CD4-positive, alpha-beta T cell treated with Interferon alpha-2 for 1 hour (primary cell): Measurements from ENCODE around the gene H6PD.

Source experiments
- DNase-seq, 2 donors: peaks; one replicate each; pipeline ENCODE4 v3.0.0-alpha.2; 2020 to 2022

Gene H6PD, protein sequence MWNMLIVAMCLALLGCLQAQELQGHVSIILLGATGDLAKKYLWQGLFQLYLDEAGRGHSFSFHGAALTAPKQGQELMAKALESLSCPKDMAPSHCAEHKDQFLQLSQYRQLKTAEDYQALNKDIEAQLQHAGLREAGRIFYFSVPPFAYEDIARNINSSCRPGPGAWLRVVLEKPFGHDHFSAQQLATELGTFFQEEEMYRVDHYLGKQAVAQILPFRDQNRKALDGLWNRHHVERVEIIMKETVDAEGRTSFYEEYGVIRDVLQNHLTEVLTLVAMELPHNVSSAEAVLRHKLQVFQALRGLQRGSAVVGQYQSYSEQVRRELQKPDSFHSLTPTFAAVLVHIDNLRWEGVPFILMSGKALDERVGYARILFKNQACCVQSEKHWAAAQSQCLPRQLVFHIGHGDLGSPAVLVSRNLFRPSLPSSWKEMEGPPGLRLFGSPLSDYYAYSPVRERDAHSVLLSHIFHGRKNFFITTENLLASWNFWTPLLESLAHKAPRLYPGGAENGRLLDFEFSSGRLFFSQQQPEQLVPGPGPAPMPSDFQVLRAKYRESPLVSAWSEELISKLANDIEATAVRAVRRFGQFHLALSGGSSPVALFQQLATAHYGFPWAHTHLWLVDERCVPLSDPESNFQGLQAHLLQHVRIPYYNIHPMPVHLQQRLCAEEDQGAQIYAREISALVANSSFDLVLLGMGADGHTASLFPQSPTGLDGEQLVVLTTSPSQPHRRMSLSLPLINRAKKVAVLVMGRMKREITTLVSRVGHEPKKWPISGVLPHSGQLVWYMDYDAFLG

DNA sequence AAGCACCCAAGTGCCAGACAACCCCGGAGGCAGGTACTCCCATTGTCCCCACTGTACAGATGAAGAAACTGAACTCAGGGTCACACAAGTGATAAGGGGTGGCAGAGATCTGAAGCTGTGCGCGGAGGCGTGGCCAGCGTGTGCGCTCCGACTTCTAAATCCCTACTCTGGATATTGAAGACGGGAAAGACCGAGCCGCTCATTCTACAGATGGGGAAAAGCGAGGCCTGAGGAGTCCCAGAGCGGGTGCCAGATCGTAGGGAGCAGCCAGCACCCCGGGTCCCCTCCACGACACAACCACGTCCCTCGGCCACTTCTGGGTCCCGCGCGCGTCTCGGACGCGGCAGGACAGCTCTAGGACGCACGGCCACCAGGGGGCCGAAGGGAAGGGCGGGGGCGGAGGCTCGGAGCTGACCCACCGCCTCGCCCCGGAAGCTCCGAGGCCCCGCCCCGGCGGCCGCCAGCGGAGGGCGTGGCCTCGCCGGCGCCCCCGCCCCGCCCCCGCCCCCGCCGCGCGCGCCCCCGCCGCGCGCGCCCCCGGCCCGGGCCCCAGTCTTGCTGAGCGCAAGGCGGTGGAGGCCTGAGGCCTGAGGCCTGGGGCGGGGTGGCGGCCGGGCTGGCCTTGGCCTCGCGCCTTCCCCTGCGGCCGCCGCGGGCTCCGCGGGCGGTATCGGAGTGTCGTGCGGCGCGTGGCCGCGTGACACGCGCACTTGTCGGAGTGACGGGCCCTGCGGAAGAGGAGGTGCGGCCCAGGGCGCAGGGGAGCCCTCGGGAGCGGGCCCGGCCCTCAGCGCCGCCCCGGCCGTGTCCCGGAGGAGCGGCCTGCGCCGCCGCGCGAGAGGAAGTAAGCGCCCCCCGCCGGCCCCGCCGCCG is at the start of gene H6PD:
Gene H6PD, plus strand, starts transcription at position 552 of the 873 bp plus-strand sequence. CDS start 10,161 bp downstream, outside the sequence.
- peak; percentile 78 to 84 for DNase-seq

DNA sequence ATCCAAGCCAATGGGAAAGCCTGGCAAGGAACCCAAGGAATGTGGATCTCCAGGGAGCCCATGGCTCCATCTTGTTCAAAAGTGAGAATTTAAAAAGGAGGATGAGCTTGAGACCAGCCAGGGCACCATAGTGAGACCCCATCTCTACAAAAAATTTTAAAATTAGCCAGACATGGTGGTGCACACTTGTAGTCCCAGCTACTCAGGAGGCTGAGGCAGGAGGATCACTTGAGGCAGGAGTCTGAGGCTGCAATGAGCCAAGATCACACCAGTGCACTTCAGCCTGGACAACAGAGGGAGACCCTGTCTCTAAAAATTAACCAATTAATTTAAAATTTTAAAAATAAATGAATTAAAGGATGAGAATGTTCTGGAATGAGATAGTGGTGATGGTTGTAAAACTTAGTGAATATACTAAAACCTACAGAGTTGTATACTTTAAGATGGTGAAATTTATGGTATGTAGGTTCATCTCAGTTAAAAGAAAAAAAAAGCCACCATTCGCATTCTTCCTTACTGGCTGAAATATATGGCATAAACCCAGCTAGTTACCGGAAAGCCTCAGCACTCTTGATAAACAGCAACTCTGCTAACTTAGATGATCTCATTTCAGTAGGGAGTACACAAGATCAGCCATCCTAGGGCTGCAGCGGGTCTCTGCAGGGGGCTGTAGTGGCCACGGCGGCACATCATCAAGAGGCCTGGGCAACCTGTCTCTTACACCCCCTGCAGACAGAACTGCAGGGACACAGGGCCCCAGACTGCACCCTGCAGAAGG is 48.3 kb upstream of the H6PD start:
- DNase-seq, result no peak

DNA sequence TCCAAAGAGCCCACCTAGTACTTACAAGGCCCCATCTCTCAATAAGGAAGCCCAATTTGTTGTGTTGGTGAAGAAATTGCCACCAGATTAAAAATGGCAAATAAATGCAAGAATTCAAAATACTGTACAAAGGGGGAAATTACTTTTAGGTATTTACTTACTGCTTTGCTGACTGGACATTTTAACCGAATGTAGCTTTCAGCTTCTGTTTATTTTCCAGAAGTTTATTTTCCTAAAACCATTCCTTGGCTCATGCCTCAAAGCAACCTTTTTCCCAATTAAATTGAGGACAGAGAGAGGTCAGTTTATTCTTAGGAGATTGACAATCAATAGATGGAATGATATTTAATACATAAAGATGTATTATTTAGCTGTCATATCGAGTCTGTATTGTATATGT is 47.6 kb upstream of the H6PD start:
- DNase-seq, result no peak

DNA sequence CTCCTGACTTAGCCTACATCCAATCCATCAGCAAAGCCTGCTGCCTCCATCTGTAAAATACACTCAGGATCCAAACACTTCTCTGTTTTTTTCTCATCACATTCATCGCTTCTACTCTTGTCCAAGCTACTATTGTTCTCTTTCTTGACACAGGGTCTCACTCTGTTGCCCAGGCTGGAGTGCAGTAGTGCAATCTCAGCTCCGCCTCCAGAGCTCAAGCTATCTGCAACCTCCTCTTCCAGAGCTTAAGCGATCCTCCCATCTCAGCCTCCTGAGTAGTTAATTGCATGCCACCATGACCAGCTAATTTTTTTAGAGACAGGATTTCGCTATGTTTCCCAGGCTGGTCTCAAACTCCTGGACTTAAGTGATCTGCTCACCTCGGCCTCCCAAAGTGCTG is 44.3 kb upstream of the H6PD start:
- DNase-seq, result no peak

DNA sequence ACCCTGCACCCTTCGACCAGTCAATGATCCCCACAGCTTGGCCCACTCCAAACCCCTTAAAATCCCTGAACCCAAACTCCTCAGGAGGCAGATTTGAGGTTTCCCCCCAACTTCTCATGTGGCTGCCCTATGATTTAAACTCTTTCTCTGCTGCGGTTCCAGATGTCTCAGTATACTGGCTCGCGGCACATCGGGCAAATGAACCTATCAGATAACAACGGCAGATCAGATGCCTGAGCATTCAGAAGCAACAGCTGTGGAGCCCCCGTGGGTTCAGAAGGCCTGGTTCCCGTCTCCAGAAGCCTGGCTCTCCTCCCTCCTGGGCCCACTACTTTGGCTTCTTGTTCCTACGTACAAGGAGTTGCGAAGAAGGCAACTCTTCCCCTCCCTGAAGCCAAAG is 43.3 kb upstream of the H6PD start:
- no peak for DNase-seq

DNA sequence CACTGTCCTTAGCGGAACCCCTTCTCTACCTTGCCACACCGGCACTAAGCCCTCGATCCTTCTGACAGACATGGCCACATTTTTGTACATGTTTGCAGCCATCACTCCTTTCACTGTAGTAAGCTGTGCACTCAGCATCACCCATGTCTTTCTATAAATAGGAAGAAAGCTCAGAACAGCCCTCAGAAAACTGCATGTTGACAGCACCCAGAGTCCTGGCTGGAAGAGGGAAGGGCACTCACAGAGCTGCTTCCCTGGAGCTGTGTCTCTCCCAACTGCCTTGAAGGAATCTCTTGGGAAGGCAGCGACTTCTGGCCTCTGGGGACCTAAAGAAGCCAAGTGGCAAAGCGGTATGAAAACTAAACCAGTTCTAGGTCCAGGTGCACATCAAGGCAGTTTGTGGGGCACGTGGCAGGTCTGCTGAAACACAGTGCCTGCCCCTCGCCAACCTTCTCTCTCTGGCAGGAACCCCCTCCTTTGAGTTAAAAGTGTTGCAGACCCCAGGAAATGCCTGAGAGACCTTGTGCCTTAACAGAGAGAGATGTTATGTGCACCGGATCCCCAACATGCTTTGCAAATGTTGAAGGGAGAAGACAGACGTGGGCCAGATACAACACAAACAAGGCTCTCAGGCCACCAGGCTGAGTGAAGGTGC is 41.9 kb upstream of the H6PD start:
- no peak for DNase-seq

DNA sequence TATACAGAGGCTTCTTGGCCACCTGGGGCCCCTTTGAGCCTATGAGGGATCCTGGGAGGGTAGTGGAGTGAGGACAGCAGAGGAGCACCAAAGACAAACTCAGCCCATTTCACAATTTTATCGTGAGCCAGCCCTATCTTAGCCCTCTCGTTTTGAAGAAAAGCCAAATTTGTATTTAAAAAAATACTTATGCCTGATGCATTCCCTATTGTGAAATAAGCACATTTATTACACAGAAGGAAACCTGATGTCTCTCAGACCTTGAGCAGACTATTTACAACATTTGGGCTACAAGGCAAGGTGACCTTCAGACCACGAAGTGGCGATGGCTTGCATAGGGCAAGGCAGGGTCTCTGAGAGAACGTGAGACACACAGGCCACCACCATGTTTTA is 41.3 kb upstream of the H6PD start:
- DNase-seq, result no peak

DNA sequence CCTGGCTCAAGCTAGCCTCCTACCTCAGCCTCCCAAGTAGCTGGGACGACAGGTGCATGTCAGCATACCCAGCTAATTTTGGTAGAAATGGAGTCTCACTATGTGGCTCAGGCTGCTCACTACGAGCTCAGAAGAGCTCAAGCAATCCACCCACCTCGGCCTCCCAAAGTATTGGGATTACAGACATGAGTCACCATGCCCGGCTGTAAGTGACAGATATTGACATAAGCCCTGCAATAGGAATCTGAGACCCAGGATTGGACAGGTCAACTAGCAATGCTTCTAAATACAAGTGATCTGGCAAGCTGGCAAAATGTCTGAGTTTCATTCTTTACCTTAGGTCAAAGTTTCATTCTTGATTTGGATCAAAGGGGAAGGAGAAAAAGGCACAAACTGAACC is 40.5 kb upstream of the H6PD start:
- DNase-seq, result no peak

DNA sequence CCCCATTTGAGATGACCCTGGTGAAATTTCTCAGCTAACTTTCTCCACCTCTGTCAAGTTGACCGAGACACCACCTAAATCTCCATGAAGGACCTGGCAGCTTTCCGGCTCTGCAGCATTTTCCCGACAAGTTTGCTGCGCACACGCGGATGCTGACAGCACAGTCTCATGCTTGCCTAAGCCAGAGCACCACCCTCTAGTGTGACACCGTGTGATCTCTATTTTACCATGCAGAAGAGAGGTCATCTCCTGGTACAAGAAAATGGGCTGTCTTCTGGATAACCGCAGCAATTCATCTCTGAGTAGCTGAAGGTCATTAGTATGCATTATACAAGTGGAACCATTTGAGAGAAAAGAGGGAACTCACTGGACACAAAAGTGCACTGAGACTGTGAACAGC is 38.9 kb upstream of the H6PD start:
- DNase-seq, result no peak

DNA sequence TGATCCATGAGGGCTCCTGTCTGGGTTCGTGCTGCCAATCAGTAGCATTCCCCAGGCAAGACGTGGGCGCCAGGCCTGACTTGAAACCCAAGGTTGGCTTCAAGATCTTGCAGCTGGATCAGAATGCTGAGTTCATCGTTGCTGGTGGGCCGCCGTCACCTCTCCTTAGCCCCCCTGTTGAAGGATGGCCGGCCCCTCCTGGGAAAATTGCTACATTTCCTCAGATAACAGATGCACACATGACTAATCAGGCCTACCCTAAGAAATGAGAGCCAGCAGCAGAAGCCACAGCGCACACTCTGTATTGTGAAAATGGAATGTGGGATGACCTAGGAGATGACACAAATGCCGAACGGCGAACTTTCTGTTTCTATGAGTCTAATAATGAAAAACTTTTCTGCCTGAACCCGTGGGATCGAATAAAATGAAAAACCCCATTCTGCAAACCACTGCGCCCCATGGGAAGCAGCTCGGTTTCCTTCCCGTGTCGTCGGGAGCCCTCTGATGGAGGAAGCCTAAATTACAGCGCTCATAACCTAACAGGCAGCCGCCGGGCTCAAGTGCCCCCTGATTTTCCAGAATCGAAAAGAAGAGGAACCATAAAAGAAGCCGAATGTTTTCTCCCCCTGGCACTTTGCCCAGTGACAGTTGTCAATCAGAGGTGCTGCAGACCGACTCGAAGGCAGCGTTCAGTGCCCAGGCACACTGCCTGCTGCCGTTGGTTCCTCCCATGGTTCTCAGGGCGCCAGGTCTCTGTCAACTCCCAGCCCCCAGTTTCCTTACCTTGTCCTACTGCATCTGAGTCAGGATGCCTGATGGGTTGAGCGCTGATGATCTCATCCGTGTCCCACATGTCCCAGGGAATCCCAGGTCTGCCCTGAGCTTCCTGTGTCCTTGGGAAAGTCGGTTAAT is 38.2 kb upstream of the H6PD start:
- DNase-seq, result peak; percentile 55 to 61

DNA sequence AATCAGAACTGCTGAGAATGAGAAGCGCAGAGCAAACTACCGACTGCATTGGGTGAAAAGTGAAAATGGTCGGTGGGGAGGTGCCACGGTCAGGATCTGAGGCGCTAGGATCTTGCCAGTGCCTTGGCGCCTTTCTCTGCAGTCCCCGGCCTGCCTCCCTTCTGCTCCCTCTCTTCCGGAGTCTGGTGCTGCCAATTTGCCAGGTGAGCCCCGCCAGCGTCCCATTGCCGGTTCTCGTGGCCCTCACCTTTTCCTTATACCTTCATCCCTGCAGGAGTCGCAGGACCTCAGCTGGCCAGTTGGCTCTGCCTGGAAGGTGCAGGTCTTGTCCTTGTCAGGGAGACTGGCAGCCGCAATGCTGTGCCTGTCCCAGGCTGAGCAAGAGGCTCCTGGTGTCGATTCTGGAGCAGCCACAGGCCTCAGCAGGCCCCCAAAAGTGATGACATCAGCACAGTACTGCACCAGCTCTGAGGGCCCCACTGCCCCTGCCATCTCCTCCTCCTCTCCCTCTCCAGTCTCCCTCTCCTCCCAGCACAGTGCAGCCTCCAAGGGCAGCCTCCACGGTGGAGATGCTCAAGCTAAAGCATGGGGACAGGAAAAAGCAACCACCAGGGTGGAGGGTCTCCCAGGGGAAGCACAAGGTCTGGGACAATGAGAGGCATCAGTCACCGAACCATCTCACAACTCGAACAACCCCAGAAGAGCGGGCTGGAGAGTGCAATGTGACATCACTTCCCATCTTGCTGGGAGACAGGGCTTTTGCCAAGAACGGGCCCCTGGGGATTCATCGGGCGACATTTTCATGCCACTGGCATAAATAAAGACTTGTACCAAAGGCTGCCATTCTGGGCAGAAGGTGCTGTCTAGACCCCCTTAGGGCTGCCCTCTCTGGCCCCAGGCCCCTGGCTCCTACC is 37.1 kb upstream of the H6PD start:
- no peak for DNase-seq

DNA sequence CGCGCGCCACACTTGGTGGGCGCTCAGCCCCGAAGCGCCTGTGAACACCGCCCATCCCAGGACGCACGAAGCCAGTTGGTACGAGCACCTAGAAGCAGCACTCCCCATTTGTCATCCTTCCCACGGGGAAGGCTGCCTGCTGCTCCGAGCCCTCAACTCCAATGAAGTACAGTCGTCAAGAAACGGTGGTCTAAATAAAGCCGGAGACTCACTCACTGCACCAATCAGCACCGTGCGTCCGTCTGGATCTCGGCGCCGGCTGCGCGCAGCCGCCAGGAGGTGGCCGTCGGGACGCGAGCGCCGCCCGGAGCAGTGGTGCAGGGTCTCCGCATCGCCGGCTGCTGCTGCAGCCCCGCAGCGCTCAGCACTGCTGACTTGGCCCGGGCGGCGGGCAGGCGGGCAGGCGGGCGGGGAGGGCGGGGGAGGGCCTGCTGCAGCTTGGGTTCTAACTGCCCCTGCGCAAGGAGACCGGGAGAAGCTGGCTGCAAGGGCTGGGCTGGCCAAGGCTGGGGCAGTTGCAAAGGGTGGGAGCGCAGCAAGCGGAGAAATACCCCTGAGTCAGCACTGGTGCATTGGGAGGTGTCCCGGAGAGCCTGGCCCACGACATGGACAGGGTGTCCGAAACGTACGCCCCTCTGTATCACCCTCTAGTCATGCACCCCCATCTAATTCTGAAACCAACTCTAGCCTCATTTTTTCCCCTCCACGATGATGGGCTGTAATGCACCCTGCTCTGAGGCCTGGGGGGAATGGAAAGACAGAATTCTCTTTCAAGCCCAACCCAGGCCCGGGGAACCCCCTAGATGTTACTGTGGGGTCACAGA is 35.8 kb upstream of the H6PD start:
- DNase-seq, result no peak

DNA sequence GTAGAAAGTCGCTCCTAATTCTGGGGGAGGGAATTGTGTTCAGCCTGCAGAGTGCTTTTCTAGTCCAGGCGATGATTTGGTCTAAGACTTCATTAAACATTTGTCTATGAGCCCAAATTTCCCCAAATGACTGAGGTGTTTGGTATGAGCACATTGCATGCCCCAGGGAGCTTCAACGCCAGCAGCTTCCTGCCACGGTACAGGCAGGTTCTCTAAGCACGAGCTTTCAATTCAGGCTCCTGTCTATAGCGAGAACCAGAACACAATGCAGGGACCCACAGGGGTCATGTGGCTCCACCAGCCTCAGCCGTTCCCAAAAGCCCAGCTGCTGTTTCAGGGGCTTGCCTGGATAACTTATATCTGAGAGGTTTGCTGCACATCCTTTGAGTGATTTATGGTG is 34.1 kb upstream of the H6PD start:
- DNase-seq, result no peak

DNA sequence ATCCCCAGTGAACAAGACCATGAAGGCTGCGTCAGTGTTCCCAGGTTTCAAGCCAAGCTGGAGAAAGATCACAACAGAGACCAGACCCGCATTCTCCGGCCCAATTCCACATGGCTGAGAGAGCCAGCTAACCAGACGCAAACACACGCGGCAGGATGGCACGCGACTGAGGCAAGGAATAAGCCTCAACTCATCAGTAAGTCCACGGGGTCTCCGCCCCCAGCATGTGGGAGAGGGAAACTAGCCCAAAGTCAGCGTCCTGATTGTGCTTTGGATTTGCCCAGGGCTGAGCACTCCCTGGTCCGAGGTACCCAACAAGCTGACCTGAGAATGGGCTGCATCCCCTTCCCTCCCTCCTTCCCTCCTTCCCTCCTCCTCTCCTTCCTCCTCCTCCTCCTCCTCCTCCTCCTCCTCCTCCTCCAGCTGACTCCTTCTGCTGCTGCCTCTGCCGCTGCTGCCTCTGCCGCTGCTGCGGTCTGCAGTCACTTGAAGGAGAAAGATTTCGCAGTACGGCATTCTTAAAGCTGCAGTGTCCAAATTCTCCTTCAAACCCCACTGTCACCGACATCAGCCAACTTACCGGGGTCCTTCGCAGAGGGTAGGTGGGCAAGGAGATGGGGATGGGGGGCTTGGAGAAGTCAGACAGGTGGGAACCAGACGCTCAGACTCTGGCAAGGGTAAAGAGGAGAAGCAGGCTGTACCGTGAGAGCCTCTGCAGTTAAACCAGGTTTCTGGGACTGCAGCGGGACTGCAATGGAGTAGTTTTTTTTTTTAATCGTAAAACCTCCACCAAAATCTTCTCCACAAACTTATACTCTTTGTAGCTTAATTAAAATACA is 33.0 kb upstream of the H6PD start:
- DNase-seq, result peak in 1 of 2 donors; percentile 17

DNA sequence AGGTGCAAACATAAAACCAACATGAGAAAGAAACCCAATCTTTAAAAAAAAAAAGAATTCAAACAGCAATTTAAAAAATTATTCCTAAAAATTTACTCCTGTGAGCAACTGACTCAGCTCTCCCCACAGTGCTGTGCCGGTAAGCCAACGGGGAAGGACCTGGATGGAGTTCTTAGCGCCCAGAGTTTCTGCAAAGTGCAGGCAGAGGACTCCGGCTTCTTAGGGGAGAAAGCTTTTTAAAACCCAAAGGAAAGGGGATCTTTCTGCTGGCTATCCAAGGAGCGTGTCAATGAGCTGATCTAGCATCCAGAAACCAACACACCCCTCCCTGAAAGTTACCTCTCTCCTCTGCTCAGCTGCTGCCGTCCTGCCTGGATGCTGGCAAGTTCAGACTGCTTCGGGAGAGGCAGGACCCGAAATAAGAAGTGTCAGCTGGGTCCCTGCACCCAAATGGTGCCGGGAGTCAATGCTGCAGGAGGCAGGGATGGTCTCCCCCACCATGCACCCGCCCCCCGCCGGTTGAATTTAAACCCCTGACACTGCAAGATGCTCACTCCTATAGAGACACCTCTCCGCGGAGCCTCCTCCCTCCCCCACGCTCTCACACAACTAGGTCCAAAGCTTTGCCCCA is 32.2 kb upstream of the H6PD start:
- DNase-seq, result no peak

DNA sequence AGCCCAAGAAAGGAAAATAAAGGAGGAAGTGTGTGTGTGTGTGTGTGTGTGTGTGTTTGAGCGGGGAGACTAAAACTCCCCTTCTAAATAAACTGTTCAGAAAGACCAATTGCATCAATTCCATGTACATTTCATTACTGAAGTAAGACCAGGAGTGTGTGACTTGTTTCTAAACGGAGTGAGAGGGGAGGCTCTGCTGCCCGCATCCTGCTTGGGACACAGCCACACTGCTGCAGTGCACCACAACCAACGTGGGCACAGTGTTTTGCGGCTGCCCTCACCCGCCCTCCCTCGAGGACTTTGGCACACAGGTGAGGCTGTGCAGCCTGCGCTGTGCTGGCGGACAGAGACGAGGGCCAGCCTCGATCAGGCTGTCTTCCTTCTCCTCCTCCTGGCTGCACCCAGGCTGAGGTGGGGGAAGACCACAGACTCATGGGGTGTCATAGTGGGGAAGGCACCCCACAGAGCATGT is 31.0 kb upstream of the H6PD start:
- DNase-seq, result peak in 1 of 2 donors; percentile 7

DNA sequence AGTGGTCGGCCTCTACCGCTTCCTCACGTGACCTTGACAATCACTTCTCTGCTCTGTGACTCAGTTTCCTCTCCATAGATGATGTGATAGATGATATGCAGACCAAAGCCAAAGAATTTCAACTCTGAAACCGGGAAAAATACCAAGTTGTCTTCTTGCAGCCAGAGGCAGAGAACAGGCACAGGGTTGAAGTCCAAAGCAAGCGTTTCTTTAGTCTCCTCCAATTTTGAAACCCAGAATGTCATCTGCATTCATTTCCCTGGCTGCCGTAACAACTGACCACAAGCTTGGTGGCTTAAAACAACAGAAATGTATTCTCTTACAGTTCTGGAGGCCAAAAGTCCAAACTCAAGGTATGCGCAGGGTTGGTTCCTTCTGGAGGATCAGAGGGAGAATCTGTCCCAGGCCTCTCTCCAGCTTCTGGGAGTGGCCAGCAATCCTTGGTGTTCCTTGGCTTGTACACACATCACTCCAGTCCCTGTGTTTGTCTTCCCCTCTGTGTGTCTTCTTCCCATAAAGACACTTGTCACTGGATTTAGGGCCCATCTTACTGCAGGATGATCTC is 30.3 kb upstream of the H6PD start:
- no peak for DNase-seq
